GM12864 (cell line): ENCODE results near the gene MORF4L2.
A peak's percentile ranks its signal among the peaks of the same experiment; 100 is the strongest.

ENCODE experiments used
- DNase-seq: peaks from one replicate; pipeline ENCODE4 v3.0.0-alpha.2; 2011; ENCODE audit warnings: low read depth
- H3K4me3 ChIP-seq: 2 replicates; pipeline ENCODE4 v1.5.1; 2011; ENCODE audit warnings: mild to moderate bottlenecking, low read depth, low read length, control low read depth
- CTCF ChIP-seq: IDR thresholded peaks from 2 replicates; pipeline ENCODE4 v1.5.1; 2011; ENCODE audit warnings: low read depth, mild to moderate bottlenecking, moderate library complexity, low read length, control low read depth, inconsistent platforms; ENCODE audit errors: missing control alignments

MORF4L2 gene

GRCh38 chrX:103629318-103630170, 57.0 kb downstream of the MORF4L2 start:
- no peak for DNase-seq
- peak overlapping the region; percentile 66 for H3K4me3 ChIP-seq
- peak; percentile 16 for TF ChIP-seq CTCF

GRCh38 chrX:103628386-103629317, 57.8 kb downstream of the MORF4L2 start, which contains the start of gene TCEAL1:
TSS of gene TCEAL1 (plus strand) at chrX:103628975. CDS start at chrX:103629917, 942 bp downstream.
- DNase-seq = no peak
- no peak for TF ChIP-seq CTCF

GRCh38 chrX:103626855-103627254, 59.6 kb downstream of the MORF4L2 start:
- no peak for TF ChIP-seq CTCF
- no peak overlapping the region for H3K4me3 ChIP-seq
- no peak for DNase-seq

More at GRCh38 chrX:103628386-103629317, 57.8 kb downstream of the MORF4L2 start, which contains the start of gene TCEAL1:
- peak within 1 kb of the TSS; percentile 66 for H3K4me3 ChIP-seq
